HG03097 (cell line): ENCODE results near the gene CAMKMT.

Experiments
- ATAC-seq: cut with Tn5 transposase; IDR thresholded peaks from one replicate; pipeline ENCODE4 v1.9.1; 2021; ENCODE audit not compliant: unreplicated experiment, low FRiP score

CAMKMT gene

GRCh38 chr2:44785433-44785832 lies 423.7 kb downstream of the CAMKMT start:
- no peak for ATAC-seq

GRCh38 chr2:44786045-44786816 lies 424.5 kb downstream of the CAMKMT start:
- no peak for ATAC-seq

GRCh38 chr2:44786817-44787214 lies 425.1 kb downstream of the CAMKMT start:
- ATAC-seq, result no peak

- no peak for ATAC-seq
Observed at GRCh38 chr2:44787663-44788062, 425.9 kb downstream of the CAMKMT start.

GRCh38 chr2:44789446-44789845 lies 427.7 kb downstream of the CAMKMT start:
- no peak for ATAC-seq

- no peak for ATAC-seq
Observed at GRCh38 chr2:44789971-44790721, 428.4 kb downstream of the CAMKMT start.

- no peak for ATAC-seq
Observed at GRCh38 chr2:44793322-44793870, 431.6 kb downstream of the CAMKMT start.

- ATAC-seq, result no peak
Observed at GRCh38 chr2:44796771-44797170, 435.0 kb downstream of the CAMKMT start.

- ATAC-seq, result no peak
Observed at GRCh38 chr2:44798139-44798659, 436.5 kb downstream of the CAMKMT start.

- ATAC-seq, result no peak
Observed at GRCh38 chr2:44799105-44799504, 437.4 kb downstream of the CAMKMT start.

GRCh38 chr2:44799754-44800153 lies 438.0 kb downstream of the CAMKMT start:
- ATAC-seq, result no peak

- no peak for ATAC-seq
Observed at GRCh38 chr2:44801289-44801840, 439.6 kb downstream of the CAMKMT start.

GRCh38 chr2:44801841-44802776 lies 440.4 kb downstream of the CAMKMT start:
- no peak for ATAC-seq

- ATAC-seq, result no peak
Observed at GRCh38 chr2:44802777-44803424, 441.2 kb downstream of the CAMKMT start.

- no peak for ATAC-seq
Observed at GRCh38 chr2:44804406-44805265, 442.9 kb downstream of the CAMKMT start.

- ATAC-seq, result no peak
Observed at GRCh38 chr2:44805401-44806235, 443.9 kb downstream of the CAMKMT start.

- ATAC-seq, result no peak
Observed at GRCh38 chr2:44807201-44808025, 445.7 kb downstream of the CAMKMT start.
